Hematopoietic multipotent progenitor cell (in vitro differentiated cells): ENCODE results near the gene CLCA2. TPM values are rescaled to one million over a fixed set of nuclear protein-coding genes. Genes with fewer than 3 reads are reported as not detected.

Experiments used
- total RNA-seq: library from RNA; depleted of rRNA; stranded (reverse); fragments of >200 nt; gene quantifications from one replicate; pipeline ENCODE4 v1.2.3, GENCODE V29; 2012

CLCA2 gene
- total RNA-seq, 1 donor: not detected

Other genes starting within 250 kb of the CLCA2 start
- gene ODF2L, start 27.8 kb upstream of the CLCA2 start, total RNA-seq: 12.9 TPM
- gene CLCA1, start 44.8 kb downstream of the CLCA2 start, total RNA-seq: not detected
- not detected for gene CLCA4, start 122.9 kb downstream of the CLCA2 start, total RNA-seq